RWPE1 (cell line): Measurements from ENCODE around the gene UGT2B7.

Experiments
- CTCF ChIA-PET: fragments of 350-600 bp; sonication (Branson Sonifier 250); formaldehyde crosslinking; extraction: SDS; loops from one replicate; lab custom pipeline; 2021; lab: Yijun Ruan, JAX
- POLR2A ChIA-PET: fragments of 400-600 bp; formaldehyde crosslinking; extraction: SDS; loops from one replicate; lab custom pipeline; 2020; ENCODE audit warnings: antibody characterized with exemption; ENCODE audit not compliant: low non-redundant PET; lab: Yijun Ruan, JAX
- DNase-seq: peaks from one replicate; pipeline ENCODE4 v3.0.0; 2012; ENCODE audit warnings: low spot score
- H3K27ac ChIP-seq: fragments of 450-650 bp; 2 replicates; pipeline ENCODE4 v1.5.1; 2017
- TF ChIP-seq, protein P1 (sequence below): fragments of 450-650 bp; conservative IDR thresholded peaks from 2 replicates; pipeline ENCODE4 v1.5.1; 2017; ENCODE audit warnings: low read depth, mild to moderate bottlenecking

Gene UGT2B7

DNA sequence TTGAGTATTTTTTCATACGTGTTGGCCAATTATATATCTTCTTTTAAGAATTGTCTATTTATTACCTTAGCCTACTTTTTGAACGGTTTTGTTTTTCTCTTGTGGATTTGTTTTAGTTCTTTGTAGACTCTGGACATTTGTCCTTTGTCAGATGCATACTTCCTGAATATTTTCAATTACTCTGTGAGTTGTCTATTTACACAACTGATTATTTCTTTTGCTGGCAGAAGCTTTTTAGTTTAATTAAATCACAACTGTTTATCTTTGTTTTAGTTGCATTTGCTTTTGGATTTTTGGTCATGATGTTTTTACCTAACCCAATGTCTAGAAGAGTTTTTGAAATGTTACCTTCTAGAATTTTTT lies 19.6 kb downstream of the UGT2B7 start:
- no peak overlapping the region for H3K27ac ChIP-seq
- POLR2A ChIA-PET = no interaction called here
- DNase-seq = no peak
- CTCF ChIA-PET = no interaction called here
- TF ChIP-seq, protein P1, sequence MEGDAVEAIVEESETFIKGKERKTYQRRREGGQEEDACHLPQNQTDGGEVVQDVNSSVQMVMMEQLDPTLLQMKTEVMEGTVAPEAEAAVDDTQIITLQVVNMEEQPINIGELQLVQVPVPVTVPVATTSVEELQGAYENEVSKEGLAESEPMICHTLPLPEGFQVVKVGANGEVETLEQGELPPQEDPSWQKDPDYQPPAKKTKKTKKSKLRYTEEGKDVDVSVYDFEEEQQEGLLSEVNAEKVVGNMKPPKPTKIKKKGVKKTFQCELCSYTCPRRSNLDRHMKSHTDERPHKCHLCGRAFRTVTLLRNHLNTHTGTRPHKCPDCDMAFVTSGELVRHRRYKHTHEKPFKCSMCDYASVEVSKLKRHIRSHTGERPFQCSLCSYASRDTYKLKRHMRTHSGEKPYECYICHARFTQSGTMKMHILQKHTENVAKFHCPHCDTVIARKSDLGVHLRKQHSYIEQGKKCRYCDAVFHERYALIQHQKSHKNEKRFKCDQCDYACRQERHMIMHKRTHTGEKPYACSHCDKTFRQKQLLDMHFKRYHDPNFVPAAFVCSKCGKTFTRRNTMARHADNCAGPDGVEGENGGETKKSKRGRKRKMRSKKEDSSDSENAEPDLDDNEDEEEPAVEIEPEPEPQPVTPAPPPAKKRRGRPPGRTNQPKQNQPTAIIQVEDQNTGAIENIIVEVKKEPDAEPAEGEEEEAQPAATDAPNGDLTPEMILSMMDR = no peak

DNA sequence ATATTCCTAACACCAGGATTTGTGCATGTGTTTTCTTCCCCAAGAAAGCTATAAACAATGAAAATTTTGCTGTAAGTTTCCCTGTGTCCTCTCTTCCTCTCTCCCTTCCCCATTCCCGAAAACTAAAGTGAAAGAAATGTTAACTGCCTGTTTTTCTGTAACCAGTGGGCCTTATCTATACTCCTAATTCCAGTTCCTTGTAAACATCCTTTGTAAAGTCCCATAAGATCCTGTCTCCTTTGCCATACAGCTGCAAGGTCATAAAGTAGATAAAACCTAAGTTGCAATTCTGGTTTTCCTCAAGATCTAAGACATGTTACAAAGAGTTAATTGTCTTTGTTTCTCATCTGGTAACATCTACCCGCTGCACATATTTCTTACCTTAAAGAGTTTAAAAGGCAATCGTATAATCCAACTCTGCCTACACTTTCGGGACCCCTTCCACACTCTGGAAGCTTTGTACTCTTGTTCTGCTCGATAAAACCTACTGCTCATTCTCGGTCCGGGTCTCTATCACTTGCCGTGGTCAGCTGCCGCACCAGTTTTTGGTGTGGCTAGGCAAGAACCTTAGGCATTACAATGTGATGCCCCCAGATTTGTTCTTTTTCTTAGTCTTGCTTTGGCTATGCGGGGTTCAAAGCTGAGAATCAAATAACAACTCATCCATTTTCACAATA lies 20.5 kb downstream of the UGT2B7 start:
- TF ChIP-seq, protein P1 = no peak
- no peak overlapping the region for H3K27ac ChIP-seq
- ChIA-PET POLR2A (no interaction called here), CTCF (no interaction called here)
- DNase-seq = no peak

DNA sequence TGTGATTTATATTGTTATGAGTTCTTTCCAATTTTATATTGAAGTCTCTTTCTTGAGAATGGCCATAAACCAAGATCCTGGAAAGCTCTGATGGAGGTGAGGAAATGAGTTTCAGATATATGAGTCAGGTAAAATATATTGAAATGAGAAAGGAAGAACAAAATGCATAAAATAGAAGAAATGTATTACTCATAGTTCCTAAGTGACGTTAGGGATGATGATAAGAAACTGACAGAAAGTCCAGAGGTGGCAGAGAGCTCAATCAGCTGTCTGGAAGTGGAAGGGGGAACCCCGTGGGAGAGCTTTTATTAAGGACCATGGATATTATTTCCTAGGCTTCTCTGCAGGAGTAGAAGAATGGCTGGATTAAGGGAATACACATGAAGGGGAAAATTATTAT lies 24.6 kb downstream of the UGT2B7 start:
- no peak overlapping the region for H3K27ac ChIP-seq
- no peak for DNase-seq
- ChIA-PET CTCF (no interaction called here), POLR2A (no interaction called here)
- TF ChIP-seq, protein P1 = no peak

DNA sequence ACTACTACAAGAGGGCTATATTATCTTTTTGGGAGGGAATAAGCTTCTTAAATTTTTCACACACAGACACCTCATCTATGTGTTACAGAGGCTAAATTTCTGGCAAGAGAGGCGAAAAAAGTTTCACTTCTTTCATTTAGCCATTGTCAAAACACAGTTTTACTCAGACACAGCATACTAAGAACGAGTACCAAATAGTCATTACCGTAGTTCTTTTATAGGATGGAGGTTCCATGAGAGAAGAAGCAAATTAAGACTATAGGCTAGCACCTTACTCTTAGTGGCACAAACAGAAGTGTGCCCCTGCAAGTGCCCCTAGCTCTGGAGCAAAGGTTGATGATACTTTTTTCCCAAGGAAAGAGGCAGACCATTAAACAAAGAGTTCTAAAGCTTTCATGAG lies 26.2 kb downstream of the UGT2B7 start:
- POLR2A ChIA-PET = no interaction called here
- H3K27ac ChIP-seq = no peak overlapping the region
- no peak for DNase-seq
- TF ChIP-seq, protein P1 = no peak
- CTCF ChIA-PET = no interaction called here

DNA sequence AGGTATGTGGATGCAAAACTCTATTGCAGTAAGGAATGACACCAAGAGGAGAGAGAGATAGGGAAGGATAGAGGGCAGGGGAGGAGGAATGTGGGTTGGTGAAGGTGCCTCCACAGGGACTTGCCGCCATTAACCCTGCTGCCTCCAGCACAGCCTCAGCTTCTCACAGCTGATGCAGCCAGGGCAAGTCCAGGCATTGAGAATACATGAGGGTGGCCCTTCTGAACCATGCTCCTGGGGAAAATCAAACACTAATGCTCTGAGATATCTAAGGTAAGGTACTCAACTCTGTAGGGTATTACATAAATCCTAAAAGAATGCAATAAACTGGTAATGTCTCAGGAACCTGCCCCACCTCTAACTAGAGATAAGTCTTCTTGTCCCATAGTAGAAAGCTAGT lies 28.7 kb downstream of the UGT2B7 start:
- no peak for DNase-seq
- H3K27ac ChIP-seq = no peak overlapping the region
- TF ChIP-seq, protein P1 = no peak
- CTCF ChIA-PET = interaction anchor here (0.6 kb wide), 2 partner anchors 673 to 1826 kb away, joined by 3 to 6 read pairs; no protein-coding TSS in a partner anchor
- POLR2A ChIA-PET = no interaction called here

DNA sequence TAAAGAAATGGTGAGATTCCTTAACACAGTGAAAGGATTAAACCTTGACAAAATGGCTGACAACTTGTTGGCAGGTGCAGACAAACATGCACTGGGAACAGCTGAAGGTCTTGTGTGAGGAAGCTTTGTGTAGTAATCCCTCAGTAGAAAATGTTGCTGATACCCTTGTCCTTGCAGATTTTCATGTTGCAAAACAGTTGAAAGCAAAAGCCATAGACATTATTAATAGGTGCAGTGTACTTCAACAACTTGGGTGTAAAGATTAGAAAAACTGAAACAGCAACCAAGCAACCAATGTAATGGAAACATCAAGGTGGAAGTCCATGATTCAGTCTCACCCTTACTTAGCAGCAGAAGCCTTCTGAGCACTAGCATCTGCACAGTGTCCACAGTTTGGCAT lies 29.8 kb downstream of the UGT2B7 start:
- H3K27ac ChIP-seq = no peak overlapping the region
- DNase-seq = no peak
- TF ChIP-seq, protein P1 = no peak
- POLR2A ChIA-PET = no interaction called here
- CTCF ChIA-PET = no interaction called here
